Measurements from ENCODE around the gene SIRPG. TPM values are rescaled to one million over a fixed set of nuclear protein-coding genes. Genes with fewer than 3 reads are reported as not detected.

Gene SIRPG
- total RNA-seq, 4 donors from 2014 or later: 2.5 to 26.9 (median 3.8) TPM; not detected in 1

GRCh38 chr20:1693427-1693826 is 35.8 kb upstream of the SIRPG start:
- in situ Hi-C loops (cut with MboI; ENCODE audit: low pct_ligation_motif_present in 1 of 4, low pct_unique_long_range_greater_than_20kb in 1 of 4, low sequenced_read_pairs in 3 of 4) (no loop called here), intact Hi-C loops (cut with DNase I; ENCODE audit: low total_unique reads) (no loop called here)
- Histone ChIP-seq H3K27ac (no peak overlapping the region), H3K9me3 (no peaks in the 10 kb centered on the region), H3K27me3 (peaks cover 4% of the 10 kb centered on the region), H3K4me3 (no peak overlapping the region), H3K36me3 (no peaks in the 10 kb centered on the region), H3K4me1 (no peaks in the 10 kb centered on the region)
- no peak for TF ChIP-seq EP300 (IDR thresholded peaks at IDR 0.05; ENCODE audit: low read depth)
- TF ChIP-seq POLR2A (IDR thresholded peaks at IDR 0.05): no peak
- no peak for TF ChIP-seq CTCF (IDR thresholded peaks at IDR 0.05)
- TF ChIP-seq POLR2AphosphoS5 (IDR thresholded peaks at IDR 0.05): no peak
- no peak for DNase-seq
- 29% methylated on average over 1 of the region's 1 CpG; no CpG with 5 or more reads in 1 of the 2 donors for WGBS, 2 donors (ENCODE audit: low coverage in 1 of 2)

GRCh38 chr20:1689721-1690120 is 32.1 kb upstream of the SIRPG start:
- TF ChIP-seq POLR2AphosphoS5 (IDR thresholded peaks at IDR 0.05) (no peak), POLR2A (IDR thresholded peaks at IDR 0.05) (no peak)
- Histone ChIP-seq H3K27me3 (peaks cover 4% of the 10 kb centered on the region), H3K27ac (no peak overlapping the region), H3K4me1 (no peaks in the 10 kb centered on the region), H3K4me3 (no peak overlapping the region), H3K36me3 (no peaks in the 10 kb centered on the region), H3K9me3 (no peaks in the 10 kb centered on the region)
- WGBS, 2 donors (ENCODE audit: low coverage in 1 of 2): 74 to 92% methylated on average over 3 of the region's 3 CpGs
- in situ Hi-C loops (cut with MboI; ENCODE audit: low pct_ligation_motif_present in 1 of 4, low pct_unique_long_range_greater_than_20kb in 1 of 4, low sequenced_read_pairs in 3 of 4) (no loop called here), intact Hi-C loops (cut with DNase I; ENCODE audit: low total_unique reads) (no loop called here)
- no peak for DNase-seq

GRCh38 chr20:1688886-1689538 is 31.4 kb upstream of the SIRPG start:
- TF ChIP-seq POLR2A (IDR thresholded peaks at IDR 0.05) (no peak), CTCF (IDR thresholded peaks at IDR 0.05) (no peak), POLR2AphosphoS5 (IDR thresholded peaks at IDR 0.05) (no peak), EP300 (IDR thresholded peaks at IDR 0.05; ENCODE audit: low read depth) (no peak)
- WGBS, 2 donors (ENCODE audit: low coverage in 1 of 2): 80 to 92% methylated on average over 4 of the region's 4 CpGs
- Histone ChIP-seq H3K4me1 (no peaks in the 10 kb centered on the region), H3K9me3 (no peaks in the 10 kb centered on the region), H3K27ac (no peak overlapping the region), H3K36me3 (no peaks in the 10 kb centered on the region), H3K4me3 (no peak overlapping the region), H3K27me3 (peaks cover 4% of the 10 kb centered on the region)
- in situ Hi-C loops (cut with MboI; ENCODE audit: low pct_ligation_motif_present in 1 of 4, low pct_unique_long_range_greater_than_20kb in 1 of 4, low sequenced_read_pairs in 3 of 4) (no loop called here), intact Hi-C loops (cut with DNase I; ENCODE audit: low total_unique reads) (no loop called here)
- DNase-seq: no peak

- Histone ChIP-seq H3K27ac (no peak overlapping the region), H3K36me3 (no peaks in the 10 kb centered on the region), H3K27me3 (peaks cover 4% of the 10 kb centered on the region), H3K9me3 (no peaks in the 10 kb centered on the region), H3K4me1 (no peaks in the 10 kb centered on the region), H3K4me3 (no peak overlapping the region)
- intact Hi-C loops (cut with DNase I; ENCODE audit: low total_unique reads) (no loop called here), in situ Hi-C loops (cut with MboI; ENCODE audit: low pct_ligation_motif_present in 1 of 4, low pct_unique_long_range_greater_than_20kb in 1 of 4, low sequenced_read_pairs in 3 of 4) (no loop called here)
- DNase-seq: no peak
- TF ChIP-seq POLR2A (IDR thresholded peaks at IDR 0.05) (no peak), CTCF (IDR thresholded peaks at IDR 0.05) (no peak), POLR2AphosphoS5 (IDR thresholded peaks at IDR 0.05) (no peak)
Observed at GRCh38 chr20:1687053-1687452, 29.5 kb upstream of the SIRPG start.
